GM21423 (cell line): ENCODE data around the gene SCUBE2.

ENCODE experiments used
- ATAC-seq: cut with Tn5 transposase; IDR thresholded peaks from one replicate; pipeline ENCODE4 v1.9.1; 2021; ENCODE audit warnings: mild to moderate bottlenecking, moderate library complexity; ENCODE audit not compliant: unreplicated experiment

Gene SCUBE2

GRCh38 chr11:9091044-9091922 lies at the start of gene SCUBE2:
SCUBE2 (minus strand) TSS chr11:9091599; CDS start chr11:9091528, 71 bp downstream.
- no peak for ATAC-seq

GRCh38 chr11:9141186-9141585 lies 49.8 kb upstream of the SCUBE2 start:
- no peak for ATAC-seq

DNA sequence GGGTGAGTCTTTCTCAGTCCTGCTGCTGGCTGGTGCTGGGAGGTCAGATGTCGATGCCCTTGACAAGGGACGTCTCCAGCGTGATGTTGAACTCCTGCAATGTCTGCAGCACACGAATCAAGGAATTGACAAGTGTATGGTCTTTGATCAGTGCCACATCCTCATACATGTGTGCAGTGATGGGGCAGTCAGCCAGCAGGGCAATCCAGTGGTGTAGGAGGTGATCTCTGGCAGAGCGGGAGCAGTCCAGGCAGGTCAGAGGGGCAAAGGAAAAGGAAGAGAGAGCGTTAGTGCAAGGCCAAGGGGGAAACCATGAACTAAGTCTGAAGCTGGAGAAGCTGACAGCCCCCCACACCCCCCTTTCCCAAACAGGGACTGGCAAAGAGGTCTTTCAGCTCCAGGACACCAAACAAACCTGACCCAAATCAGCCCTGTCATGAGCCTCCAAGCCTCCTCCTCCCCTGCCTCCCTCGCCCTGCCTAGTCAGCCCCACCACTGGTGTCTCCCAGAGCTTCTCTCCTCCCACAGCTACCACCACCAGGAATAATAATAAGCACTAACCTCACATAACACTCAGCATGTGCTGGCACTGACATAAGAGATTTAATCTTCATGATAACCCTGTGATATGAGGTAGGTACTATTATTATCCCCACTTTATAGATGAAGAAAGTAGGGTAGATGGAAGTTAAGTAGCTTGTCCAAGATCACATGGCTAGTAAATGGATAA lies 48.4 kb upstream of the SCUBE2 start:
- no peak for ATAC-seq

- no peak for ATAC-seq
These were observed 47.5 kb upstream of the SCUBE2 start for GRCh38 chr11:9138612-9139579.

DNA sequence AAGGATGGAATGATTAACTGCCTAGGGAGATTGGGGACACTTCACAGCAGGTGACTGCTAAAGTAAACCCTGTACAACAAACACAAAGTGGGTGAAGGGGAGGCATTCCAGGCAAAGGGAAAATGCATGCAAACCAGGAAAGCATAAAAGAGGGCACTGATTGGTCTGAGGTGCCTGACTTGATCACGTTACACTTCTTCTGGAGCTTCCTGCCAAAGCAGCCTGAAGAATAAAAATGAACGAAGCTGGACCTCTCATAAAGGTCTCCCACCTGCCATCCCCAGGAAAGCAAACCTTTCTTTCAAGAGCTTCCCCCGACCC lies 46.7 kb upstream of the SCUBE2 start:
- peak; percentile 23 for ATAC-seq

DNA sequence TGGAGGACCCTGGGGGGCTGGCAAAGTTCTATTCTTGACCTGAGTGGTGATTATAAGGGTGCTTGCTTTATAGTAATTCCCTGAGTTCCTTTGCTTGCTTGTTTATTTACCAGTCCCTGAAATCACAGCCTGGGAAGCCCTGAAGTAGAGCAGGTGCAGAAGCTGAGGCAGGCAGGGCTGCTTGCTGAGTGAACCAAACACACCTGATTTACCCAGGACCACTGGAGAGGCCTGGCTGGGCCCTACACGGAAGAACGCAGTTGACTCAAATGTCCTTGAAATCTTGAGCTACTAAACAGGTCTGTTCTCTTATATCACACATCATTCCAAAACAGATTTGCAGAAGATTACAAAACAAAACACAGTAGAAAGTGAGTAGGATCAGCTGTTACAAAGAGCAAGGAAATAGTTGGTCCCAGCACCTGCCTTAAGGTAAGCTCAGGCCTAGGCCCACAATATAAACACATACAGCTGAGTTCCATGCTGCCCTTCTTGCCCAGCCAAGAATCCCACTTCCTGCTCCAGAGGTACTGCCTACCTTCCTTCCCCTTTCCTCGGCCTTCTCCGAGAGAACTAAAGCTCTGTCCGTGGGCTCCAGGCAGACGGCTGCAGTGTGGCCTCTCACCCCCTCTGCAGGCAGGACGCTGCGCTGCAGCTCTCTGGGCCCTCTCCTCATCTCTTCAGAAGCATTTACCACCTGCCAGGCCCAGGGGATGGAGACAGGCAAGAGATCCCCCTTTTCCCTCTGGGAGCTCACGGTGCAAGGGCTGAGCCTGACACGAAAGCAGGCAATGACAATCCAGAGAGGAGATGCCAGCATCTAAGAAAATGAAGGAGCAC lies 46.1 kb upstream of the SCUBE2 start:
- peak; percentile 88 for ATAC-seq

DNA sequence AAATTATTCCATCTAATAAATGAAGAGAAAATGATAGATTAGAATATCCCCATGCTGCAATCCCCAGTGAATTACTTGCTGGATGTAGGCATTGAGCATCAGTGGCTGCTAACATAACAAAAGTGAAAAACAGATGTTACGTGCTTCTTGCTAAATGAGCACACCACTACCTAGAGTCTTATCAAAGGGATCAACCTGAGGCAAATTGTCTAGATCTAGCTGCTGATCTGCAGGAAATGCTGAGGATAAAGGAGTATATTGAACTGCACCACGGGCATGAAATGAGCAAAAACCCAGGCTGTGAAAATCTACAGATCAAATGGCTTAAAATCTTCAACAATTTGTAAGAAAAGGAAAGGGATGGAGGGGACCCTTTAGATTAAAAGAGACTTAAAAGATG lies 45.3 kb upstream of the SCUBE2 start:
- no peak for ATAC-seq

GRCh38 chr11:9133956-9134355 lies 42.6 kb upstream of the SCUBE2 start:
- ATAC-seq = no peak

DNA sequence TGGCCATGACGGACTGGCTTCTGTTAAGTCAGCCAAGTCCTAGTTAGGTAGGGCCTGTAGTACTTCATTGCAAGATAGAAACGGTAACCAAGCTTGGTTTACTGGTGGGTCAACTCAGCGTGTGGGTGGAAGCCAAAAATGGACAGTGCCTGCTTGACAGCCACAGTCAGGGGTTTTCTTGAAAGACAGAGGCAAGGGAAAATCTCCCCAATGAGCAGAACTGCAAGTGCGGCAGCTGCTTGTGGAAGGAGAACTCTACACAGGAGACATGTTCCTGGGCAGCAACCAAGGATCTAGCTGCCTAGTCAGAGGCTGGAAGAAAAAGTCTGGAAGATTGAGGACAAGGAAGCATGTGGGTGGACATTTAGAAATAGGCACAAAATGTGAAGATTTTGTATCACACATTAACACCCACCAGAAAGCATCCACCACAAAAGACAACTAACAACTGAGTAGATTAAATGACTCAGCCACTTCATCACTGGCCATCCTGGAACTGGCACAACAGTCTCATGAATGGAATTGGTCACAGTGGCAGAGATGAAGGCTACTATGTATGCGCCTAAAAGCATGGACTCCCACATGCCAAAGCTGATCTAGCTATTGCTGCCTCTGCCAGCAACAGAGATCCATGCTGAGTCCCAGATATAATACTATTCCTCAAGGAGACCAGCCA lies 40.9 kb upstream of the SCUBE2 start:
- ATAC-seq = no peak

GRCh38 chr11:9130297-9130696 lies 38.9 kb upstream of the SCUBE2 start:
- no peak for ATAC-seq

GRCh38 chr11:9126636-9127035 lies 35.2 kb upstream of the SCUBE2 start:
- no peak for ATAC-seq

DNA sequence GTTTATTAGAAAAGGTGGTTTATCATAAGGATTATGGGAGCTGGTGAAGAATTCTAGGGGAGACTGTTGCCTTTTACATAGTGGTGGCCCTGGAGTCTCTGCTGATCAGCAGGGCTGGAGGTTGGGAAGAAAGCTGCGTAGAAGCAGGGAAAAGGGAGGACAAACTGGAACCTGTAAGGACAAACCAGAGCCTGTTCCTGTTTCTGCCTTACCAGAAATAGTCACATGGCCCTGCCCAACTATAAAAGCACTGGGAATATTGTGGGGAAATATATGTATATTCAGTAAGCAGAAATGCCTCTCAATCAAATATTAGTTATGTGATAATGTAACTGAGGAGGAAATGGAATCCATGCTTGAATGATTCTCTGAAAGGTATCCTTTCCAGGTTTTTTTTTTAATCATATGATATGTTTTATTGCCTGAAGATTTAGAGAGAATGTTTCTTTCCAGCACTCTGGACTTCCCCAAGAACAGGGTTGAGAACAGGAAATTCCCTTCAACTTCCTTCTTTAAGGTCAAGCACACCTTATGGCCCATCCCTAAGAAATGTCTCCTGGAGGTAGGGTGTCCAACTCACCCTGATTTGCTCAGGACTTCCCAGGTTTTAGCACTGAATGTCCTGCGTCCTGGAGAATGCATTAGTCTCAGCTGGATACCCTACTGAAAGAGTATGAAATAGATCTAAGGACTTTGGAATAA lies 33.9 kb upstream of the SCUBE2 start:
- ATAC-seq = no peak

- no peak for ATAC-seq
These were observed 32.4 kb upstream of the SCUBE2 start for GRCh38 chr11:9123595-9124304.

DNA sequence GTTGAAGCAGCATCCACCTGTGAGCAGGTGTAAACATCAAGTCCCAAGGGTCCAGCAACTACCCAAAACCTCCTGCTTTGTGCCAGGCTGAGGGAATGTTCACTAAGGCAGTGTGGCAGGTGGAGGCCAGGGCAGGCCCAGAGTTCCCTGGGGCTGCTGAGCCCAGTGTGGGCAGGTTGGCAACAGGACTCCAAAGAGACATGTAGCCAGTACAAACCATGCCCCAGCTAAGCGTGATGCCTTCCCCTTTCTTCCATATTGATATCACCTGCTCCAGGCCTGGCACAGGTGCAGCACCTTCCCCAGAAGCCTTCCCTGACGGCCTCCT lies 30.0 kb upstream of the SCUBE2 start:
- ATAC-seq = no peak

GRCh38 chr11:9120664-9121468 lies 29.5 kb upstream of the SCUBE2 start:
- ATAC-seq = no peak

GRCh38 chr11:9118277-9118676 lies 26.9 kb upstream of the SCUBE2 start:
- ATAC-seq = no peak

DNA sequence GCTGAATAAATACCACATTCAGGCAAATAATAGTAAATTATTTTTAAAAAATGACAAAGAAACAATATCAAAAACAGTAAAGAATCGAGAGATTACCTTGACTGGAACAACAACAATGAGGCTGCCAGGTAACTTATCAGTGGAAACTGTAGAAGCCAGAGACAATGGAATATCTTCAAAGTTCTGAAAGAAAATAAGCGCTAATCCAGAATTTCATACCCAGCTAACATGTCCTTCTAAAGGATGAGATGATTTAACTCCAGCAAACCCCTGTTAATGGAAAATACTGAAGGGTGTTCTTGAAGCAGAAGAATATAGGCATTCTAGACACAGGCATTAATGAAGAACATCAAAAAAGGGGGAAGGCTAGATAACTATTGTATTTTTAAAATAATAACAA lies 20.7 kb upstream of the SCUBE2 start:
- ATAC-seq = no peak
